Common myeloid progenitor, CD34-positive (primary cell): ENCODE measurements around the gene PSTPIP2.

Source experiments
- CTCF ChIA-PET: fragments of 350-600 bp; sonication (Branson Sonifier 250); formaldehyde crosslinking; loops from one replicate; lab custom pipeline; 2021; ENCODE audit warnings: antibody characterized with exemption; lab: Charles Lee
- POLR2A ChIA-PET: fragments of 350-600 bp; sonication (Branson Sonifier 250); formaldehyde crosslinking; loops from one replicate; lab custom pipeline; 2021; ENCODE audit warnings: antibody characterized with exemption; lab: Charles Lee
- DNase-seq, 3 donors: peaks; one replicate each; pipeline versions ENCODE4 v3.0.0 to v3.0.0-alpha.2; 2013
- H3K27ac ChIP-seq, 2 experiments: 1 replicate in 1 of 2; 2 replicates in 1 of 2; pipeline ENCODE4 v1.7.0; 2013; ENCODE audit warnings: inconsistent platforms in 2 of 2, low read length in 2 of 2, mild to moderate bottlenecking in 2 of 2, low read depth in 1 of 2, moderate library complexity in 1 of 2; ENCODE audit not compliant: severe bottlenecking in 2 of 2, insufficient read depth in 1 of 2, poor library complexity in 1 of 2
- H3K27me3 ChIP-seq, 5 experiments: replicated peaks in 2 of 5; 1 replicate in 3 of 5; 2 replicates in 2 of 5; pipeline versions ENCODE4 v1.6.1 to v1.7.0; 2013; ENCODE audit warnings: low read length in 4 of 5, mild to moderate bottlenecking in 2 of 5, moderate library complexity in 2 of 5, inconsistent platforms in 1 of 5; ENCODE audit not compliant: insufficient read depth in 5 of 5, control insufficient read depth in 4 of 5
- H3K36me3 ChIP-seq, 4 experiments: 1 replicate in 2 of 4; 2 replicates in 2 of 4; pipeline versions ENCODE4 v1.6.1 to v1.7.0; 2013; ENCODE audit warnings: low read length in 3 of 4, control low read depth in 1 of 4, mild to moderate bottlenecking in 1 of 4; ENCODE audit not compliant: control insufficient read depth in 4 of 4, insufficient read depth in 4 of 4
- H3K4me1 ChIP-seq, 4 experiments: 1 replicate in 3 of 4; 2 replicates in 1 of 4; pipeline versions ENCODE4 v1.6.1 to v1.7.1; 2013; ENCODE audit warnings: low read length in 3 of 4, mild to moderate bottlenecking in 3 of 4, control low read depth in 1 of 4, inconsistent platforms in 1 of 4, moderate library complexity in 1 of 4; ENCODE audit not compliant: control insufficient read depth in 4 of 4, insufficient read depth in 4 of 4; ENCODE audit errors: control extremely low read depth in 1 of 4
- H3K4me3 ChIP-seq, 7 experiments: 1 replicate in 4 of 7; 2 replicates in 3 of 7; pipeline versions ENCODE4 v1.5.1 to v1.7.0; 2013; ENCODE audit warnings: mild to moderate bottlenecking in 7 of 7, low read length in 6 of 7, moderate library complexity in 6 of 7, inconsistent platforms in 2 of 7, low read depth in 2 of 7, control low read depth in 1 of 7; ENCODE audit not compliant: insufficient read depth in 4 of 7, control insufficient read depth in 1 of 7; ENCODE audit errors: extremely low read depth in 1 of 7
- H3K9me3 ChIP-seq, 5 experiments: 1 replicate in 4 of 5; 2 replicates in 1 of 5; pipeline versions ENCODE4 v1.6.1 to v1.7.1; 2013; ENCODE audit warnings: low read length in 4 of 5, mild to moderate bottlenecking in 2 of 5, inconsistent platforms in 1 of 5, low read depth in 1 of 5, moderate library complexity in 1 of 5; ENCODE audit not compliant: control insufficient read depth in 4 of 5, insufficient read depth in 2 of 5; ENCODE audit errors: control extremely low read depth in 1 of 5
- WGBS: methylation state at CpG from one replicate; pipeline ENCODE4 v1.1.5; 2013; ENCODE audit not compliant: insufficient coverage; 5-methylcytosine and 5-hydroxymethylcytosine counted together

The PSTPIP2 gene

DNA sequence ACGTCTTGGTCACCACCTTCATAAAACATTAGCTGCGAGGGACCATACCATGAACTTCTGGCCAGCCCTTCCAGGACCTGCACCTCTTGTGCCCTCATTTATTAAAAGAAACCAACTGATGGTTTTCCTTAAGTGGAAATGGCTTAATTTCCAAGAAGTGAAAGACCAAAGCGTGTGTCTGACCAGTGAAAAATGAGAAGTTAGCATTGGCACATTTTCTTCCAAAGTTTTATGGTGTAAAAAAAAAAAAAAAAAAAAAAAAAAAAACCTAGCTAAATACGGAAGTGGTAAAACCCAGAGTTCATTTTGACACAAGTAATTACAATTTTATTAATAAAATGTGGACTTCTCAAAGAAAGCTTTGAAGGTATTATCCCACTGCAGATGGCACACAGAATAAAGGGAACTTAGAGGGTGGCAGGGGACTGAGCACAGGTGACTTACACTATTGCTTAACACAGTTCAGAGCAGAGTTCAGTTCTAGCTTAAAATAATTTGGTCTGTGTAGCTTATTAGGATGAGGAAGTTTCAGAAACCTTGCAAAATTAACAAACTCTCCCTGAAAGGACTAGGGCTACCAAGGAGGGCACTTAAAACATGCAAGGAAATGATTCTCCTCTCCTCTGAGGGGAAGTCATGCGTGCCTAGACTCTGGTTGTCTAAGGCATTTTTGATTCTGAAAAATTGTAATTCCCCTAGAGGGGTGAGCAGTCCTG, 62.8 kb downstream of the PSTPIP2 start:
- ChIA-PET POLR2A (no interaction called here), CTCF (interaction anchor here (0.7 to 3.0 kb wide), 8 partner anchors 9 to 66 kb away, joined by 3 to 14 read pairs (median 4); no protein-coding TSS in a partner anchor)
- Histone ChIP-seq H3K27ac (no peak overlapping the region), H3K9me3 (no peaks in the 10 kb centered on the region), H3K4me1 (peaks cover 13 to 41% (median 33%) of the 10 kb centered on the region in 4 experiments), H3K27me3 (no peaks in the 10 kb centered on the region), H3K4me3 (peak overlapping the region in 2 of 7 experiments; percentile 20 to 30), H3K36me3 (peaks cover 0 to 40% (median 5%) of the 10 kb centered on the region in 4 experiments)
- WGBS: 94% methylated on average over 2 of the region's 5 CpGs
- peak; percentile 20 to 76 (median 68) for DNase-seq

DNA sequence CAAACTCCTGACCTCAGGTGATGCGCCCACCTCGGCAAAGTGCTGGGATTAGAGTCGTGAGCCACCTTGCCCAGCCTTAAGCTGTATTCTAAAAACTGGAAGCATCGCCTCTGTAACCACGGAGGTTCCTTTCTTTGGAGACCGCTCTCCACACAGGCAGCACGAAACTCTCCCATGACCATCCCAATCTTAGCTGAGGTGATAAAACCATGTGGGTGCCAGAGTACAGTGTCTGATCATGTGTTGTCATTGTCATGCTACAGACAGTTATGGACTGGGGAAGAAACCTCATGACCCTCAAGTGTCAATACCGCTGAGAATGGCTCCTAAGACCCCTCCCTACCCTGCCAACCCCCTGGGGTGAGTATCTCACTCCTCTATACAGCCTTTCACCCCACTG, 63.5 kb downstream of the PSTPIP2 start:
- no peak overlapping the region for H3K4me3 ChIP-seq
- H3K4me1 ChIP-seq: peaks cover 13 to 33% (median 26%) of the 10 kb centered on the region in 4 experiments
- 100% methylated on average over 7 of the region's 8 CpGs for WGBS
- H3K27ac ChIP-seq: no peak overlapping the region
- no peak for DNase-seq
- no peaks in the 10 kb centered on the region for H3K9me3 ChIP-seq
- CTCF ChIA-PET: interaction anchor here (1.3 to 3.0 kb wide), 3 partner anchors 26 to 65 kb away, joined by 5 to 14 read pairs (median 5); no protein-coding TSS in a partner anchor
- H3K36me3 ChIP-seq: peaks cover 0 to 46% (median 5%) of the 10 kb centered on the region in 4 experiments
- no peaks in the 10 kb centered on the region for H3K27me3 ChIP-seq
- POLR2A ChIA-PET: interaction anchor here (0.6 to 0.7 kb wide), 2 partner anchors 47 to 157 kb away, joined by 3 read pairs; no protein-coding TSS in a partner anchor

DNA sequence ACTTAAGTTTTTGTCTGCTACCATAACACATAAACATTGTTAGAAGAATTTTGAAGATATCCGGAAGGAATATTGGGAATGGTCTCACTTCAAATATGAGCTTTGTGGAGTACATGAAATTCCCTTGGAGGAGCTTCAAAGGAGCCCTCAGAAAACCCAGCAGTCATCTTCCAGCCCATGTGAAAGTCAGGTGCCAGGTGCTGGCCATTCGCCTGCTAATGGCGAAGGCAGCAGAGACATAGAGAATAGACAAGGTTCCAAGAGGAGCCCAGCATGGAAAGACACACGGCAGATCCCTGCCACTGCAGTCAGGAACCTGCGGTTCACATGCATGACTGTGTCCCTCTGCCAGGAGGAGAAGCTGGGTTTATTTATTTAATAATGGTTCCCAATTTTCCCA, 64.9 kb downstream of the PSTPIP2 start:
- POLR2A ChIA-PET: interaction anchor here (0.6 kb wide), 1 partner anchor 54 kb away, joined by 3 read pairs; no protein-coding TSS in a partner anchor
- Histone ChIP-seq H3K27me3 (no peaks in the 10 kb centered on the region), H3K4me3 (no peak overlapping the region), H3K4me1 (peaks cover 13 to 32% (median 22%) of the 10 kb centered on the region in 4 experiments), H3K36me3 (peaks cover 0 to 56% (median 14%) of the 10 kb centered on the region in 4 experiments), H3K9me3 (peaks cover 0 to 8% (median 7%) of the 10 kb centered on the region in 5 experiments), H3K27ac (no peak overlapping the region)
- WGBS: 100% methylated on average over 4 of the region's 5 CpGs
- no peak for DNase-seq
- CTCF ChIA-PET: interaction anchor here (1.4 kb wide), 2 partner anchors 11 to 66 kb away, joined by 5 to 6 read pairs; no protein-coding TSS in a partner anchor

DNA sequence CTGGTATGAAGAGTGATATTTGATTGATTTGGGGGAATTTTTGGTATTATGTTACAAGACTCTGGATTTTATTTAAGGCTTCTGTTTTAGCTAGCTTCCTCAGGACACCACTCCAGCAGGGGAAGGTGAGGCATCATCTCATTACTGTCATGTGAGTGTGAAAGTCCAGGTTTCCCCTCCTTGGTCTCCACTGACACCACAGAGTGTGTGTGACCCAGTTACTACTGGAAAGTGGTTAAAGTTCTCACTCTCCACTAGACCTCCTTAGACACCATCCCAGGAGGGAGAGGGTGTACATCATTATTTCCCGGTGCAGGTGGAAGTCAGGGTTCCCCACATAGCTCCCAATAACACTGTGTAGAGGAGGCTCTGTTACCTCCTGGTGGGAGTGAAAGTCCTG, 69.1 kb downstream of the PSTPIP2 start:
- CTCF ChIA-PET: interaction anchor here (1.2 to 1.8 kb wide), 4 partner anchors 10 to 70 kb away, joined by 3 to 7 read pairs (median 3); partner anchors contain the start of gene PSTPIP2
- DNase-seq: no peak
- Histone ChIP-seq H3K36me3 (peaks cover 0 to 46% (median 12%) of the 10 kb centered on the region in 4 experiments), H3K9me3 (peaks cover 3 to 10% (median 7%) of the 10 kb centered on the region in 5 experiments), H3K27ac (no peak overlapping the region), H3K4me1 (peaks cover 8 to 16% (median 10%) of the 10 kb centered on the region in 4 experiments), H3K4me3 (no peak overlapping the region), H3K27me3 (no peaks in the 10 kb centered on the region)
- POLR2A ChIA-PET: no interaction called here
- 100% methylated on average over 1 of the region's 1 CpG for WGBS

- H3K27me3 ChIP-seq: no peaks in the 10 kb centered on the region
- no peak overlapping the region for H3K27ac ChIP-seq
- ChIA-PET POLR2A (no interaction called here), CTCF (interaction anchor here (1.3 to 1.8 kb wide), 3 partner anchors 11 to 71 kb away, joined by 3 to 7 read pairs (median 3); partner anchors contain the start of gene PSTPIP2)
- no peak overlapping the region for H3K4me3 ChIP-seq
- H3K9me3 ChIP-seq: peaks cover 3 to 10% (median 7%) of the 10 kb centered on the region in 5 experiments
- peaks cover 10 to 22% (median 13%) of the 10 kb centered on the region in 4 experiments for H3K4me1 ChIP-seq
- DNase-seq: peak in 2 of 3 donors; percentile 13 to 22
- WGBS: 100% methylated on average over 1 of the region's 2 CpGs
- peaks cover 0 to 36% (median 11%) of the 10 kb centered on the region in 4 experiments for H3K36me3 ChIP-seq
These were observed 70.2 kb downstream of the PSTPIP2 start for GRCh38 chr18:46001892-46002291.

GRCh38 chr18:46001074-46001473, 71.0 kb downstream of the PSTPIP2 start:
- ChIA-PET CTCF (interaction anchor here (0.9 to 1.8 kb wide), 2 partner anchors 9 to 72 kb away, joined by 5 to 9 read pairs; no protein-coding TSS in a partner anchor), POLR2A (no interaction called here)
- Histone ChIP-seq H3K36me3 (peaks cover 0 to 41% (median 11%) of the 10 kb centered on the region in 4 experiments), H3K4me3 (no peak overlapping the region), H3K9me3 (peaks cover 3 to 10% (median 7%) of the 10 kb centered on the region in 5 experiments), H3K27ac (no peak overlapping the region), H3K4me1 (peaks cover 10 to 22% (median 13%) of the 10 kb centered on the region in 4 experiments), H3K27me3 (no peaks in the 10 kb centered on the region)
- peak in 1 of 3 donors; percentile 23 for DNase-seq
- no CpG with 5 or more reads among the region's 1 CpG for WGBS
